ENCODE data around the gene VIPR1.

VIPR1 gene

GRCh38 chr3:42493798-42494151 lies 8.7 kb upstream of the VIPR1 start:
- no peak for FAIRE-seq

DNA sequence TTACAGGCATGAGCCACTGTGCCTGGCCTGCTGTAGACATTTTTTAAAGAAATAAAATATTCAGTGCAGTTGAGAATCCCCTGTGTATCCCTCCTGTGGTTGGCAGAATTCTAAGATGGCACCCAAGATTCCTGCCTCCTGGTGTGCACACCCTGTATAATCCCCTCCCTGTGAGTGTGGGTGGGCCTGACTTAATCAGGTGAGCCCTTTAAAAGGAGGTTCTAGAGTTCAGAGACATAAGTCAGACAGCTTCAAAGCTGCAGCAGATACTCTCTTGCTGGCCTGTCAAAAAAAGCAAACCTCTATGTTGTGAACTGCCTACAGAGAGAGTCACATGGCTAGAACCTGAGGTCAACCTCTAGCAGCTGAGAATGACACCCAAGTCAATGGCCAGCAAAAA lies 7.0 kb upstream of the VIPR1 start:
- no peak for FAIRE-seq

- no peak for FAIRE-seq
Observed at GRCh38 chr3:42497009-42497731, 5.3 kb upstream of the VIPR1 start.

DNA sequence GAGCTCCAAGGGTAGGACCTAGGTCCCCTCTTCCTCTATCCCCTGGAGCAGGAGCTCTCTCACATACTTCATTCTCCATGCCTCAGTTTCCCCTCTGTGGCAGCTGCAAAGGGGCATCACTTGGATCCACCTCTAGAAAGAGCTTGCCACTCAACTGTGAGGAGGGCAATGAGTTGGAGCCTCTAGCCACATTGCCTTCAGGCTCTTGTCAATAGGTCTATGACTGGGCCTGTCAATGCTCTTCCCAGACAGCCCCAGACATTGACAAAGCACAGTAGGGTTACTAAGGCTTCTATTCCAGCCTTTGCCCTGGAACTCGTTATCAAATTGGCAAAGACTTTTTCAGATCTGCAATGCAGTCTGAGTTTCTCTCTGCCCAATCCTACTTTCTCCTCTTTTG lies 4.4 kb upstream of the VIPR1 start:
- no peak for FAIRE-seq

DNA sequence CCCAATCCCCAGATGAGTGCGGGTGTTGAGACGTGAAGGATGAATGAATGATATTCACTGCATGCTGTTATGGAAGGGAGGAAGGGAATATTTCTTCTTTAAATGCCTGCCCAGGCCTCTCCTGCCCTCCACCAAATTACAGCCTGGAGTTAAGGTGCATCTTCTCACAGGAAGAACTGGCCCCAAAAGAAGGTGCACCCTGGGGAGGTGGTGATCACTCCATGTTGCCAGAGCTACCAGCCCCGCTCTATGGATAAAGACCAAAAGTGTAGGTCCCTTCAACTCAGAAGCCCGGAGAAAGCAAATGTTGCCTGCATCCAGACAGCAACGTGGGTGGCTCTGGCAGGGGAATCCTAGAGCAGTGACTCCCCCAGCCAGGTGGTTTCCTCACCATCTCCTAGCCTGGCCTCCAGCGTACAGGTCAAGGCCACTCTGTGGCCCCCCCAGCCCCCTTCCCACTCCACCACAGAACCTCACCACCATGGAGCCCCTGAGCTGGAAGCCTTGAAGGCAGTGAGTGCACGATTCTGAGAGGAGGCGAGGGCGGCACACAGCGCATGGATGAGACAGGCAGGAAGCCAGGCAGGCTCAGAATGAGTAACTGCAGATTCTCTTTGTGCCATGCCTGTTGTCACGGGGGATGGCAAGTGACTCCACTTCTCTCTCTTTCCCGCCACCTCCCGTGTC lies 3.5 kb upstream of the VIPR1 start:
- FAIRE-seq: no peak

DNA sequence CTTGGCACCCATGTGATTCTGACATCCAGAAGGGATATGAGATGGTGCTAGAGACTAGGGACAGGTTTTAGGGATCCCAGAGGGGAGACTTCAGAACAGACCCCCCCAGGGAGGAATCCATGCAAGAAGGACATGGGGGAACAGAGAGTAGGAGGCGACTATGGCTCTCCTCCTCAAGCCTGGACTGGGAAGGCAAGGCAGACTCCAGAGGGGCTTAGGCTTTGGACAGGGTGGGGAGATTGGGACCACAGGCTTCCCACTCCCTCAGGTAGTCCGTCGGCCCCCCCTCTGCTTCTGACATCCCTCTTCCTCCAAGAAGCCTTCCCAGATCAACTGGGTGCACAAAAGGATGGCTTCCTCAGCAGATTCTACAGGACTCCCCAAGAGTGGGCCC lies 3.0 kb upstream of the VIPR1 start:
- FAIRE-seq: no peak

DNA sequence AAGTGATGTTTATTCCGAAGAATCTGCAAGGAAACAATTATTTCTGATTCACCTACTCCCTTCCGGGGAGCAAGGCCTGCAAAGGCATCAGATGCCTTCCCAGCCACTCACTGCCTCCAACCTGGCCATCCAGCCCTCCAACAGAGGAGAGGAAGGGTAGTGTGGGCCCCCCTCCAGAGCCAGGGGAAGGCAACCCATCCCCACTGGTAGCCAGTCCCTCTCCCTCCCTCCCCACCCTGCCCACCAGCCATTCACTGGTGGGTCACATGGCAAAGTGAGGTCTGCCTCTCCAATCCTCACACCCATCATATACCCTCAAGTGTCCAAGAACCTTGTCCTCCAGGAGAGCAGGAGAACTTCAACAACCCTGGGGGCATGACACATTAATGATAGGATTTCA lies 2.4 kb upstream of the VIPR1 start:
- no peak for FAIRE-seq

GRCh38 chr3:42500909-42501308 lies 1.5 kb upstream of the VIPR1 start:
- FAIRE-seq: no peak

DNA sequence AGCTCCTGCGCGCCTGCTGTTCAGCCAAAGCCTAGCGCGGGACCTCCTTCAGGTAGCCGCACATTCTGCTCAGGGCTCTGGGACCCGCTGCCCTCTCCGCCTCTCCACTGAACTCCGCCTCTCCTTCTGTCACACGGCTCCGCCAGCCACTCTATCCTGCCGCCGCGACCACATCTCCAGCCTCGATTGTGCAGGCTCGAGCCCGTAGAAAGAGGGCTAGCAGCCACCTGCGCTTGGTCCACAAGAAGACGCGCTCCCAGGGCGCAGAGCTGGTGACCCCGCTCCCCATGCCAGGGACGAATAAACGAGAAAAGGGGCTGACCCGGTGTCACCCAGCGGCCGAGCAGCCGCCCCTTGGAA lies 1.1 kb upstream of the VIPR1 start:
- no peak for FAIRE-seq

DNA sequence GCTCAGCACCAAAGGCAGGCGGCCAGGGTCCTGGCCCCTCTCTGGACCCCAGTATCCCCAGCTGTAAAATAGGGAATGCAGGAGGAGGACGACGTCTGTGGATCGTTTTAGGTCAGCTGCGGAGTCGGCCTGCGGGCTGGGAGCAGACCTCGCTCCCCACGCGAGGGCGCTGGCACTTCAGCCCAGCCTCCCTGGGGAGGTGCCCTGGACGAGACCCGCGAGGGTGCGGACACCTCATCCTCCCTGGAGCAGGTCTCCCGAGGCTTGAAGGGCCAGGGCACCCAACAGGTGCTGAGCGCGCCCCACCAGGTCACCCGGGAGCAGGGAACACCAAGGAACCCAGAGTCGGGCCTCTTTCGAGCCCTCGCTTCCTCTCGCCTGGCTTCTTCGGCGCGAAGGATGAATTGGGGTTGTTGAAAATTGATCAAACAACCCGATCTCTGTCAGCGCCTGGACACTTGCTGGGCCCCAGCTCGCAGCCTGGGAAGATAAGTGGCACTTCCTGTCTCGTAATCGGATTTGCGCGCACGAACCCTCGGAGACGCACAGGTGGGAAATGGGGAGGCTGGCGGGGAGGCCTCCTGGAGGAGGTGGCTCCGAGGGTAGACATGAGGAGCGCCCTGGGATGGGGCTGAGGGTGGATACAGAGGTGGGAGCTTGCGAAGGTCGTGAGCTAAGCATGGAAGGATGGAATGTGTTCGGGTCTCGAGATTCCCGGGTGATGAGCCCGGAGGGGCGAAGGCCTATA lies 588 bp upstream of the VIPR1 start:
- FAIRE-seq: no peak

DNA sequence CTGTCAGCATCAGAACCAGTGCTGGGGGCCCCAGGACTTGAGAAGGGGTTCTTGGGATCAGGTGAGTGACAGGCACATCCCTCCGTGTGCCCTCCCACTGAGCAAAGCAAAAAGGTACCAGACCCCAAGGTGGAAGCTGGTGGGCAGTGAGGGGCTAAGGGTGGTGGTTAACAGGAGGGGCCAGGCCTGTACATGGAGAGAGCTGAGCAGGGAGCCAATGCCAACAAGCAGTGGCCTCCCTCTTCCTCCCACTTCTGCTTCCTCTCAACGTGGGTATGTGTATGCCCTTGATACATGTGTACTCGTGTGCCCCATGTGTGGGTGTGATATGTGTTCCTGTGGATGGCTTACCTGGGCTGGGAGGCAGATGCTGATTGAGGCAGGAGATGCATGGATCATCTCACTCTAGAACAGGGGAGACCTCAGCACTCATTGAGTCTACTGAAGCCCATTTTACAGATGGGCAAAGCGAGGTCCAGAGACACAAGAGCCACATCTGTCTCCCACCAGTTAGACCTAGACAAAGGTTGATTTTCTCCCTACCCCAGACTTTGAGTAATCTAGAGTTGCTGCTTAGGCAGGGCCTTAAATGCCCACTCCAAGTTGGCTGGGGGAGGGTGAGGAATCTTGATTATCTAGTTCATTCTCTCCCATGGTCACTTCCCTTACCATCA lies 945 bp downstream of the VIPR1 start:
- FAIRE-seq: no peak

DNA sequence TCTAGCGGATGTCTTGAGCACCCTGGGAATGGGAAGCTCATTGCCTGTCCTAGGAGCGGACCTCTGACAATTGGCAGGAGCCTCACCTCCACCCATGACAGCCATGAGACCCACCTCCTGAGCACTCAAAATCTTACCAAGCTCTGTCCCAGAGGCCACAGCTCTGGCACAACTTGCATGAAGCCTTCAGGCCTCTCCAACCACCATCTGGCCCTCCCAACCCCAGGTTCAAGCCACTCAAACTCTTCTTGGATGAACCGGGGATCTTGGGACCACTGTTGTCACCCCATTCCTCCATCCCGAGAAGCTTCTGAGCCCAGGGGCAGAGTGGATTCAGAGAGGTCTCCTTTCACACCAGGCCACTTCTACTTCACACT lies 1.5 kb downstream of the VIPR1 start:
- FAIRE-seq: no peak

DNA sequence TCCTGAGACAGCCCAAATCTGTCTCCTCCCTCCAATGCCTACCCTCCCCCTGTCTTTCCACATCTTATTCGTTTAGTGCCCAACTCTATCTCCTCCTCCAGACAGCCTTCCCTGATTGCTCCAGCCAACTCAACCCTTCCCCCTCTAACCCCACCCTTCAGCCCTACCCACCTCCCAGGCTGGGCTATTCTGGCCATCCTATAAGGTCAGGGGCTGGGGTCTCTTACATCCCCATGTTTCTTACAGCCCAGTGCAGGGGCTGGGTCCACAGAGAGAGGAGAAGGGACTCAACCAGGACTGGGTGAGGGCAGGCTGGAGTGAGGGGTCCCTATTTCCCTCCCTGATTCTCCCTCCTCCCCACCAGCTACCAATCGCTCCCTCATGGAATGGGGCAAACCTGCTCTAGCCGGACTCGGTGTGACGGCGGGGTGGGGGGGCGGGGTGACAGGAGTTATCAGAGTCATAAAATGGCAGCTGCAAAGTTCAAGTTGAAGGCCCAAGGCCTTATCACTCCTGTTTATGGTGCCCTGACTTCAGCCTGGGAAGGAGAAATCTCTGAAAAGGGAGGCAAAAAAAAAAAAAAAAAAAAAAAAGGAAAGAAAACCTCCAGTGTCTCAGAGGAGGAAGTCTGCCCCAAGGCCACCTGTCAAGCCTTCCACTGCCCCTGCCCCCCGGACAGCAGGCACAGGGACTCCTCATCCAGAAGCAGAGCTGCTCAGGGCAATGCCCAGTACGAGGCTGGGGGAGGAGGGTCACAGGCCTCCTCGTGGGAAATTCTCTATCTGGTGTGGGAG lies 2.1 kb downstream of the VIPR1 start:
- no peak for FAIRE-seq

DNA sequence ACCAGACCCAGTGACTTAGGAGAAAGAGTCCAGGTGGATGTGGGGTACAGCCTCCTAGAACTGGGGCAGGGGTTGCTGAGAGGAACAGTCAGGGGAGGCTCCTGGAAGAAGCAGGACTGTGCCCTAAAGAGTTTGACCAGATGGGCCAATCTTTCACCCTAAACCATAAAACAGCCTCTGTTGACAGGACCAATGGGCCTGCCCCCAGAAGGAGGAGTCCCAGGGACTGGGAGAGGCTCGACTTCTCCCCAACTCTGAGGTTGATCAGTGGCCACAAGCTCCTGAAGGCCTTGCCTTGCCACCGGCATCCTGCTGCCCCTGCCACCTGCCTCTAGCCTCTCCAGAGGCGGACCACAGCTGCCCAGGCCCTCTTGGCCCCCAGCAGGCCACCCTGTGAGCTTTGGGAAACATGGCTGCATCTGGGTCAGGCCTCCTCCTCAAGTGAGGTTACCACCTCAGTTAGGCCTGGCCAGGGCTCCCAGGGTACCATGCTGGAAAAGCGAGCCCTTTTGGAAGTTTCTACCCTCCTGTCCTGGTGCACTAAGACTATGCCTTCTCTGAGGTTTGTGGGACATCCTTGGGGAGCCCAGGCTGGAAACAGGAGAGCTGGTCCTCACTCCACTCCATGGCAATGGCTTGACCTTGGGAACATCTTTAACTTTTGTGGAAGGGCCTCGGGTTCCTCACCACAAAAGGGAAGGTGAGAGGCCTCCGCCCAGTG lies 2.8 kb downstream of the VIPR1 start:
- FAIRE-seq: no peak

GRCh38 chr3:42505849-42506410 lies 3.5 kb downstream of the VIPR1 start:
- no peak for FAIRE-seq

DNA sequence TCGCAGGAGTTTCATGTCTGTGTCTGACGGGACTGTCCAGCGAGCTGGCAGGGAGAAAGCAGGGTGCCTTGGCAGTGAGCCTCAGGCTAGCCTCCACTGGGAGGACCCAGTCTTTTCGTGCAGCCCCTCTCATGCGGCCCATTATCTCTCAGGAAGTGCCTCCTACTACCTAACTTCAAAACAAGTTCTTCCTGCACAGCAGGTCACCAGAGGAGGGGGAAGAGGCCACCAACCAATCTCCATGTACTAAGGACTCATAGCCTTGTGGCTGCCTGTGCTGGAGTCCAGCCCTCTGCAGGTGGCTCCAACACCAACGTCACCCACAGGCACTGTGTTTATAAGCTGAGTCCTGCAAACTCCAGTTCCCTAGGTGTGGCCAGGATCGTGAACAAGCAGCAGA lies 4.8 kb downstream of the VIPR1 start:
- FAIRE-seq: no peak

DNA sequence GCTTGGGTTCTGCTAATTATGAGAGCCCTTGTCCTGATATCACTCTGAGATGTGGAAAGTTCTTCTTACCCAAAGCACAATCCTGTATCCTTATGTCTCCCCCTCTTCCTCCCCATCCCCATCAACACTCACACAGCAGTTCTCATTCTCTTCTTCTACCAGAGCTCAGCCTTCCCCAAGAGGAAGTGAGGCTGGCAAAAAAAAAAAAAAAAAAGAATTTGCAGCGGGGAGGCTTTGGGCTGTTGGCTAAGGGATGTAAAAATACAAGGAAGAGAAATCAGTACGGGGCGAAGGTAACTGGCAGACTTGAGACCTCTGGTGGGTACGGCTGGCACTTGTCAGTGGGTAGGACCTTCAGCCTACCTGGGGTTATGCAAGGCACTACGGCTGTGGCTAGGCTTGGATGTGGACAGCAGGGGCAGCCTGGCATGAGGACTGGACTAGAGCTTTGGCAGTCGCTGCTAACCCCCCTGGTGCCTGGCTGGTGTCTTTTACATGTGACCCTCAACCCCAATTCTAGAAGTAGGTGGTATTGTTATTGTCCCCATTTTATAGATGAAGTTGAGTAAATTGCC lies 5.4 kb downstream of the VIPR1 start:
- FAIRE-seq: no peak

GRCh38 chr3:42508562-42508961 lies 6.1 kb downstream of the VIPR1 start:
- FAIRE-seq: no peak

DNA sequence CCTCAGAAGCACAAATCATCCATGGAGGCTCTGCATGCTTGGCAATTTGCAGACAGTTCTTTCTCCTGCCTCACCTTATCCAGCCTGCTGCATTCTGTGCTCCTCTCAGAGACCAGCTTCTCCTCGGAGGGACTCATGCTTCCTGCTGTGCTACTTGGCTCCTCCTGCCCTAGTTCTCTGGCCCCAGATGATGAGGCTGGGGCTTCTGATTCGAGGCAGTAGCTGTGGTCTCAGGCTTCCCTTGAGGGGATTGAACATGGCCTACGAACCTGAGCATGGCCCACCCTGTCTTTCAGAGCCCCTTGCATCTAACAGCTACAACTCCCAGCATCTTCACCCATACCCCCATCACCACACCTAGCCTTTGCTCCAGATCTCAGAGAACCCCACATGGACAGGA lies 6.7 kb downstream of the VIPR1 start:
- no peak for FAIRE-seq

DNA sequence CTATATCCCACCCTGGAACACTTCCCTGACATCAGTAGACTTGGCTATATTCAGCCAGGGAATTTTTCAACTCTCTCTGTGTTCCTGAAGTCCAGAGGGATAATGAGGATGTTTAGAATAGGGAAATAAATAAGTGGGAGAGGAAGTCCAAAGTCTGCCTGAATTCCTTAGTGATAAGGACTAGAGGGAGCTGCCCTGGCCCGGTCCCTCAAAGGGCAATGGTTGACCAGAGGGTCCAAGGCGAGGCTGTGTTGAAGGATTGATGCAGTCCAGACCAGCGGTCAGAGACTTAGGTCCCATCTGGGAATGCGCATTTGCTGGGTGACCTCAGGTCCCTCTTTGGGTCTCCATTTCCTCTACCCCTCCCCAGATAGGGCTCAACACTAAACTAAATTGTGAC lies 7.9 kb downstream of the VIPR1 start:
- FAIRE-seq: no peak

- FAIRE-seq: no peak
Observed at GRCh38 chr3:42511201-42511600, 8.8 kb downstream of the VIPR1 start.

All from colon (tissue), 2 donors.